Measurements from ENCODE around the gene NTMT2.

GRCh38 chr1:170200161-170200560 lies 54.4 kb downstream of the NTMT2 start:
- TF ChIP-seq CTCF (IDR thresholded peaks at IDR 0.05) (no peak), POLR2A (IDR thresholded peaks at IDR 0.05) (no peak), POLR2AphosphoS5 (IDR thresholded peaks at IDR 0.05) (no peak)
